IMR-90 (cell line): ENCODE measurements around the gene COPA. TPM values are rescaled to one million over a fixed set of nuclear protein-coding genes. Genes with fewer than 3 reads are reported as not detected.

ENCODE experiments used
- ATAC-seq: fragments of 200-7000 bp; cut with Tn5 transposase; 2 replicates; pipeline ENCODE4 v1.9.1; 2020; ENCODE audit warnings: low read depth, mild to moderate bottlenecking, moderate library complexity
- BruUV-seq: library from RNA; stranded (reverse); fragments of 400-500 nt; replicated peaks from 2 replicates; lab custom pipeline; 2021; lab: Mats Ljungman, UMichigan
- CTCF ChIA-PET: fragments of 300-600 bp; formaldehyde crosslinking; extraction: SDS; loops from one replicate; lab custom pipeline; 2021; ENCODE audit warnings: antibody characterized with exemption; lab: Yijun Ruan, JAX
- POLR2A ChIA-PET: fragments of 300-600 bp; sonication (Branson Sonifier 250); formaldehyde crosslinking; loops from one replicate; lab custom pipeline; 2022; ENCODE audit warnings: antibody characterized with exemption; ENCODE audit not compliant: unreplicated experiment; lab: Charles Lee
- DNase-seq: peaks from one replicate; pipeline ENCODE4 v3.0.0; 2013
- H2AFZ ChIP-seq: replicated peaks from 2 replicates; pipeline ENCODE3; 2013; ENCODE audit warnings: low read length, mild to moderate bottlenecking; ENCODE audit not compliant: poor library complexity
- H2AK5ac ChIP-seq: 2 replicates; pipeline ENCODE4 v1.6.1; 2013; ENCODE audit warnings: low read depth, low read length, inconsistent platforms
- H2AK9ac ChIP-seq: replicated peaks from 2 replicates; pipeline ENCODE3; 2013; ENCODE audit warnings: mild to moderate bottlenecking, low read depth, low read length, moderate library complexity; ENCODE audit not compliant: poor library complexity
- H2BK120ac ChIP-seq: 2 replicates; pipeline ENCODE4 v1.6.1; 2013; ENCODE audit warnings: low read depth, low read length, inconsistent platforms
- H2BK15ac ChIP-seq: 3 replicates; pipeline ENCODE4 v1.6.1; 2013; ENCODE audit warnings: low read depth, low read length, inconsistent platforms
- H2BK20ac ChIP-seq: 2 replicates; pipeline ENCODE4 v1.6.1; 2013; ENCODE audit warnings: low read depth, mild to moderate bottlenecking, inconsistent platforms, low read length, moderate library complexity
- H2BK5ac ChIP-seq: 2 replicates; pipeline ENCODE4 v1.6.1; 2013; ENCODE audit warnings: mild to moderate bottlenecking, low read depth, low read length, inconsistent platforms; ENCODE audit not compliant: poor library complexity, severe bottlenecking
- H3K14ac ChIP-seq: replicated peaks from 2 replicates; pipeline ENCODE4 v1.6.1; 2013; ENCODE audit warnings: low read depth, low read length, inconsistent platforms
- H3K18ac ChIP-seq: 2 replicates; pipeline ENCODE4 v1.6.1; 2013; ENCODE audit warnings: low read depth, low read length, control low read depth
- H3K23ac ChIP-seq: 2 replicates; pipeline ENCODE4 v1.6.1; 2013; ENCODE audit warnings: low read depth, low read length, inconsistent platforms
- H3K27ac ChIP-seq: 2 replicates; pipeline ENCODE4 v1.5.1; 2013; ENCODE audit warnings: mild to moderate bottlenecking, control low read depth, low read length; ENCODE audit not compliant: insufficient read depth
- H3K27me3 ChIP-seq: 2 replicates; pipeline ENCODE4 v1.6.1; 2013; ENCODE audit warnings: low read length; ENCODE audit not compliant: control insufficient read depth, insufficient read depth
- H3K36me3 ChIP-seq: 2 replicates; pipeline ENCODE4 v1.6.1; 2013; ENCODE audit warnings: low read length, mixed read lengths; ENCODE audit not compliant: control insufficient read depth, insufficient read depth
- H3K4ac ChIP-seq: 2 replicates; pipeline ENCODE4 v1.6.1; 2013; ENCODE audit warnings: low read depth, low read length, inconsistent platforms
- H3K4me1 ChIP-seq: 2 replicates; pipeline ENCODE4 v1.6.1; 2013; ENCODE audit warnings: low read length, mixed read lengths; ENCODE audit not compliant: control insufficient read depth, insufficient read depth
- H3K4me2 ChIP-seq: 2 replicates; pipeline ENCODE4 v1.6.1; 2013; ENCODE audit warnings: low read depth, mild to moderate bottlenecking, control low read depth, low read length, moderate library complexity
- H3K4me3 ChIP-seq: 2 replicates; pipeline ENCODE4 v1.5.1; 2013; ENCODE audit warnings: low read depth, mild to moderate bottlenecking, control low read depth, low read length, moderate library complexity; ENCODE audit not compliant: insufficient read depth
- H3K56ac ChIP-seq: 2 replicates; pipeline ENCODE4 v1.6.1; 2013; ENCODE audit warnings: low read length, inconsistent platforms; ENCODE audit not compliant: insufficient read depth; ENCODE audit errors: extremely low read depth
- H3K79me1 ChIP-seq, 2 experiments: 2 replicates each; pipeline ENCODE4 v1.6.1; 2013; ENCODE audit warnings: low read length in 2 of 2, inconsistent platforms in 1 of 2, low read depth in 1 of 2
- H3K9ac ChIP-seq: 2 replicates; pipeline ENCODE4 v1.6.1; 2013; ENCODE audit warnings: low read depth, low read length, control low read depth
- H3K9me1 ChIP-seq: 2 replicates; pipeline ENCODE4 v1.6.1; 2013; ENCODE audit warnings: low read length, inconsistent platforms; ENCODE audit not compliant: insufficient read depth
- H3K9me3 ChIP-seq: 2 replicates; pipeline ENCODE4 v1.6.1; 2013; ENCODE audit warnings: low read length; ENCODE audit not compliant: control insufficient read depth, insufficient read depth
- H4K20me1 ChIP-seq: 2 replicates; pipeline ENCODE4 v1.6.1; 2013; ENCODE audit warnings: low read length, inconsistent platforms; ENCODE audit not compliant: insufficient read depth
- H4K5ac ChIP-seq: 2 replicates; pipeline ENCODE4 v1.6.1; 2013; ENCODE audit warnings: mild to moderate bottlenecking, low read depth, low read length, control low read depth
- H4K8ac ChIP-seq, 2 experiments: 2 replicates each; pipeline ENCODE4 v1.6.1; 2013; ENCODE audit warnings: low read depth in 2 of 2, low read length in 2 of 2, control low read depth in 1 of 2, inconsistent platforms in 1 of 2
- H4K91ac ChIP-seq: 2 replicates; pipeline ENCODE4 v1.6.1; 2013; ENCODE audit warnings: low read depth, low read length, inconsistent platforms; ENCODE audit not compliant: insufficient read depth
- BHLHE40 ChIP-seq: fragments of 150-350 bp; IDR thresholded peaks from 2 replicates; pipeline ENCODE4 v1.6.1; 2016; ENCODE audit warnings: mild to moderate bottlenecking, low read depth, low read length
- CEBPB ChIP-seq: IDR thresholded peaks from 2 replicates; pipeline ENCODE4 v1.6.1; 2012; ENCODE audit warnings: low read depth, low read length, improper control_type of control experiment
- CHD1 ChIP-seq: IDR thresholded peaks from 2 replicates; pipeline ENCODE4 v1.6.1; 2012; ENCODE audit warnings: low read depth, low read length, improper control_type of control experiment
- FOS ChIP-seq: fragments of 150-350 bp; IDR thresholded peaks from 2 replicates; pipeline ENCODE4 v1.6.1; 2016; ENCODE audit warnings: low read depth, low read length
- MAFK ChIP-seq: IDR thresholded peaks from 2 replicates; pipeline ENCODE4 v1.6.1; 2012; ENCODE audit warnings: low read depth, low read length, improper control_type of control experiment
- MAZ ChIP-seq: IDR thresholded peaks from 2 replicates; pipeline ENCODE4 v1.6.1; 2012; ENCODE audit warnings: low read depth, mild to moderate bottlenecking, low read length, improper control_type of control experiment, moderate library complexity, borderline replicate concordance
- MXI1 ChIP-seq: IDR thresholded peaks from 2 replicates; pipeline ENCODE4 v1.6.1; 2012; ENCODE audit warnings: low read depth, mild to moderate bottlenecking, low read length, moderate library complexity, borderline replicate concordance
- NFE2L2 ChIP-seq: fragments of 150-350 bp; IDR thresholded peaks from 2 replicates; pipeline ENCODE4 v1.6.1; 2016; ENCODE audit warnings: low read depth, mild to moderate bottlenecking, low read length
- POLR2A ChIP-seq: IDR thresholded peaks from 2 replicates; pipeline ENCODE4 v1.6.1; 2012; ENCODE audit warnings: mild to moderate bottlenecking, low read depth, low read length
- RAD21 ChIP-seq: IDR thresholded peaks from 2 replicates; pipeline ENCODE4 v1.6.1; 2012; ENCODE audit warnings: low read length, improper control_type of control experiment
- RCOR1 ChIP-seq: IDR thresholded peaks from 2 replicates; pipeline ENCODE4 v1.6.1; 2012; ENCODE audit warnings: mild to moderate bottlenecking, low read length, improper control_type of control experiment; ENCODE audit not compliant: insufficient replicate concordance
- RFX5 ChIP-seq: IDR thresholded peaks from 2 replicates; pipeline ENCODE4 v1.8.0; 2012; ENCODE audit warnings: low read depth, mild to moderate bottlenecking, low read length, moderate library complexity
- SMC3 ChIP-seq: fragments of 150-350 bp; IDR thresholded peaks from 2 replicates; pipeline ENCODE4 v1.6.1; 2016; ENCODE audit warnings: low read depth, mild to moderate bottlenecking, antibody characterized with exemption, low read length, moderate library complexity
- WGBS, 2 experiments: methylation state at CpG; one replicate each; pipeline versions ENCODE4 v1.1.5 to v1.1.7; 2013; ENCODE audit warnings: missing lambda C conversion rate in 2 of 2; ENCODE audit not compliant: insufficient read length in 1 of 2; ENCODE audit errors: extremely low coverage in 2 of 2; 5-methylcytosine and 5-hydroxymethylcytosine counted together
- dilution Hi-C: fragments of 300-500 bp; cut with HindIII; formaldehyde crosslinking; loops from one replicate; pipeline ENCODE4 v1.14.3; 2018; ENCODE audit warnings: low sequenced_read_pairs; ENCODE audit not compliant: unreplicated experiment
- in situ Hi-C: fragments of 300-500 bp; cut with MboI; formaldehyde crosslinking; loops from 3 replicates; pipeline ENCODE4 v1.14.3; 2019; ENCODE audit warnings: low sequenced_read_pairs, inconsistent platforms, mixed read lengths
- intact Hi-C: fragments of 100-400 bp; cut with micrococcal nuclease; formaldehyde crosslinking; loops from 2 replicates; pipeline ENCODE4 v1.10.0; 2022
- polyA plus RNA-seq, 3 experiments: library from polyadenylated mRNA; depleted of rRNA; stranded (reverse); fragments of >200 nt; gene quantifications; 2 replicates each; pipeline ENCODE4 v1.2.3, GENCODE V29; 2012; ENCODE audit warnings: low replicate concordance in 1 of 3
- total RNA-seq: library from RNA; depleted of rRNA; stranded (reverse); fragments of >200 nt; gene quantifications from 2 replicates; pipeline ENCODE4 v1.2.3, GENCODE V29; 2012
- TF ChIP-seq, protein P1 (sequence below): fragments of 150-350 bp; IDR thresholded peaks from 2 replicates; pipeline ENCODE4 v1.6.1; 2017; ENCODE audit warnings: mild to moderate bottlenecking, antibody characterized with exemption, low read length, low read depth
- TF ChIP-seq, protein P2 (sequence below): conservative IDR thresholded peaks from 2 replicates; pipeline ENCODE4 v1.5.1; 2012; ENCODE audit warnings: mild to moderate bottlenecking, low read depth, low read length, improper control_type of control experiment
- TF ChIP-seq, protein P3 (sequence below): fragments of 150-350 bp; IDR thresholded peaks from 2 replicates; pipeline ENCODE4 v1.6.1; 2016; ENCODE audit warnings: low read depth, mild to moderate bottlenecking, low read length, moderate library complexity, borderline replicate concordance

Gene COPA
- total and polyA plus RNA-seq, 2 of the 4 experiments (the other 2 are of a cell fraction), result 204 to 436 TPM

DNA sequence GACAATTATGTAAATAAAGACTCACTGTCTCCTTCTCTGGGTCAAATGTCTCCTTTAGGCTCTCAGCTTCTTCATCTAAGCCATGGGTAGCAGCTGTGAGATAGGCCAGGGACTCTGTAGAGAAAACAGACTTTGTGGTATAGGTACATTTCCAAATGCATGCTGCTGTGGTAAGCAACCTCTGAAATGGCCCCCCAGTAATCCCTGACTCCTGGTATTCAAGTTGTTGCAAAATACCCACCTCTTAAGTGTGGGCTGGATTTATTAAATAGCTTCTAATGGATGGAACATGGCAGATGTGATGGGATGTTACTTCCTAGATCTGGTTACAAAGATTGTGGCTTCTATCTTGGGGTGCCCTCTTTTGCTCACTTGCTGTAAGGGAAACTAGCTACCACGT is 47.0 kb downstream of the COPA start:
- dilution Hi-C loops (no loop called here), in situ Hi-C loops (loop anchor here (5.0 kb wide), 1 partner anchor 36 kb away; no protein-coding TSS in a partner anchor), intact Hi-C loops (loop anchor here (5.0 kb wide), 2 partner anchors 36 to 69 kb away; no protein-coding TSS in a partner anchor)
- H2AK5ac ChIP-seq, result no peak overlapping the region
- TF ChIP-seq NFE2L2 (no peak), MAFK (no peak), MXI1 (no peak), MAZ (no peak), RCOR1 (no peak), BHLHE40 (no peak), CHD1 (no peak), POLR2A (no peak), FOS (no peak), CEBPB (no peak), SMC3 (no peak), RAD21 (no peak), RFX5 (no peak)
- TF ChIP-seq, protein P1, sequence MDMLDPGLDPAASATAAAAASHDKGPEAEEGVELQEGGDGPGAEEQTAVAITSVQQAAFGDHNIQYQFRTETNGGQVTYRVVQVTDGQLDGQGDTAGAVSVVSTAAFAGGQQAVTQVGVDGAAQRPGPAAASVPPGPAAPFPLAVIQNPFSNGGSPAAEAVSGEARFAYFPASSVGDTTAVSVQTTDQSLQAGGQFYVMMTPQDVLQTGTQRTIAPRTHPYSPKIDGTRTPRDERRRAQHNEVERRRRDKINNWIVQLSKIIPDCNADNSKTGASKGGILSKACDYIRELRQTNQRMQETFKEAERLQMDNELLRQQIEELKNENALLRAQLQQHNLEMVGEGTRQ, result no peak
- TF ChIP-seq, protein P2, sequence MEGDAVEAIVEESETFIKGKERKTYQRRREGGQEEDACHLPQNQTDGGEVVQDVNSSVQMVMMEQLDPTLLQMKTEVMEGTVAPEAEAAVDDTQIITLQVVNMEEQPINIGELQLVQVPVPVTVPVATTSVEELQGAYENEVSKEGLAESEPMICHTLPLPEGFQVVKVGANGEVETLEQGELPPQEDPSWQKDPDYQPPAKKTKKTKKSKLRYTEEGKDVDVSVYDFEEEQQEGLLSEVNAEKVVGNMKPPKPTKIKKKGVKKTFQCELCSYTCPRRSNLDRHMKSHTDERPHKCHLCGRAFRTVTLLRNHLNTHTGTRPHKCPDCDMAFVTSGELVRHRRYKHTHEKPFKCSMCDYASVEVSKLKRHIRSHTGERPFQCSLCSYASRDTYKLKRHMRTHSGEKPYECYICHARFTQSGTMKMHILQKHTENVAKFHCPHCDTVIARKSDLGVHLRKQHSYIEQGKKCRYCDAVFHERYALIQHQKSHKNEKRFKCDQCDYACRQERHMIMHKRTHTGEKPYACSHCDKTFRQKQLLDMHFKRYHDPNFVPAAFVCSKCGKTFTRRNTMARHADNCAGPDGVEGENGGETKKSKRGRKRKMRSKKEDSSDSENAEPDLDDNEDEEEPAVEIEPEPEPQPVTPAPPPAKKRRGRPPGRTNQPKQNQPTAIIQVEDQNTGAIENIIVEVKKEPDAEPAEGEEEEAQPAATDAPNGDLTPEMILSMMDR, result no peak
- TF ChIP-seq, protein P3, sequence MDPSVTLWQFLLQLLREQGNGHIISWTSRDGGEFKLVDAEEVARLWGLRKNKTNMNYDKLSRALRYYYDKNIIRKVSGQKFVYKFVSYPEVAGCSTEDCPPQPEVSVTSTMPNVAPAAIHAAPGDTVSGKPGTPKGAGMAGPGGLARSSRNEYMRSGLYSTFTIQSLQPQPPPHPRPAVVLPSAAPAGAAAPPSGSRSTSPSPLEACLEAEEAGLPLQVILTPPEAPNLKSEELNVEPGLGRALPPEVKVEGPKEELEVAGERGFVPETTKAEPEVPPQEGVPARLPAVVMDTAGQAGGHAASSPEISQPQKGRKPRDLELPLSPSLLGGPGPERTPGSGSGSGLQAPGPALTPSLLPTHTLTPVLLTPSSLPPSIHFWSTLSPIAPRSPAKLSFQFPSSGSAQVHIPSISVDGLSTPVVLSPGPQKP, result no peak
- no CpG with 5 or more reads among the region's 1 CpG for WGBS, 2 experiments
- H4K5ac ChIP-seq, result no peak overlapping the region
- no peaks in the 10 kb centered on the region for H3K9me3 ChIP-seq
- no peak overlapping the region for H3K4ac ChIP-seq
- no peak overlapping the region for H2AFZ ChIP-seq
- no peak overlapping the region for H3K4me3 ChIP-seq
- H4K91ac ChIP-seq, result no peak overlapping the region
- H3K9me1 ChIP-seq, result no peaks in the 10 kb centered on the region; the same call in 1 of the 2 replicates
- H3K79me1 ChIP-seq, result peaks cover 33 to 34% of the 10 kb centered on the region in 2 experiments
- H4K20me1 ChIP-seq, result peaks cover 25% of the 10 kb centered on the region; the same call in 1 of the 2 replicates
- H3K4me2 ChIP-seq, result no peak overlapping the region
- no peak overlapping the region for H4K8ac ChIP-seq
- no TSS peak for BruUV-seq
- no peak overlapping the region for H3K18ac ChIP-seq
- DNase-seq (no peak), ATAC-seq (no peak)
- POLR2A ChIA-PET, result no interaction called here
- CTCF ChIA-PET, result no interaction called here
- H3K27me3 ChIP-seq, result no peaks in the 10 kb centered on the region
- H3K56ac ChIP-seq, result no peak overlapping the region
- H2BK15ac ChIP-seq, result no peak overlapping the region
- H2BK5ac ChIP-seq, result no peak overlapping the region
- H3K23ac ChIP-seq, result no peak overlapping the region
- H2AK9ac ChIP-seq, result no peak overlapping the region
- H3K27ac ChIP-seq, result no peak overlapping the region
- H3K14ac ChIP-seq, result no peak overlapping the region
- no peaks in the 10 kb centered on the region for H3K4me1 ChIP-seq
- no peak overlapping the region for H2BK20ac ChIP-seq
- H2BK120ac ChIP-seq, result no peak overlapping the region
- H3K9ac ChIP-seq, result no peak overlapping the region
- H3K36me3 ChIP-seq, result peaks cover 79% of the 10 kb centered on the region
